Glomerular visceral epithelial cell (primary cell): ENCODE measurements around the gene PLSCR1.
"Not testable (repeated sequence)": the region's sequence is repeated elsewhere in the genome, so short reads cannot be mapped to it uniquely, and the experiment has no call there.

ENCODE experiments used
- DNase-seq: peaks from one replicate; pipeline ENCODE4 v3.0.0-alpha.2; 2016; ENCODE audit errors: extremely low spot score

PLSCR1 gene

GRCh38 chr3:146550070-146550615 is 5.7 kb upstream of the PLSCR1 start:
- no peak for DNase-seq

- no peak for DNase-seq
These were observed 2.9 kb upstream of the PLSCR1 start for GRCh38 chr3:146547235-146547835.

GRCh38 chr3:146546366-146546965 is 2.1 kb upstream of the PLSCR1 start:
- DNase-seq, result no peak

GRCh38 chr3:146544929-146545528 is 622 bp upstream of the PLSCR1 start:
- DNase-seq, result no peak

GRCh38 chr3:146543461-146544001 is 876 bp downstream of the PLSCR1 start:
- DNase-seq, result no peak

GRCh38 chr3:146542978-146543377 is 1.4 kb downstream of the PLSCR1 start:
- no peak for DNase-seq

GRCh38 chr3:146542179-146542578 is 2.2 kb downstream of the PLSCR1 start:
- DNase-seq, result no peak

GRCh38 chr3:146540978-146541377 is 3.4 kb downstream of the PLSCR1 start:
- DNase-seq, result no peak

GRCh38 chr3:146540236-146540635 is 4.2 kb downstream of the PLSCR1 start:
- no peak for DNase-seq

- DNase-seq, result no peak
These were observed 5.1 kb downstream of the PLSCR1 start for GRCh38 chr3:146539315-146539714.

- DNase-seq, result no peak
These were observed 6.8 kb downstream of the PLSCR1 start for GRCh38 chr3:146537603-146538002.

GRCh38 chr3:146536681-146537080 is 7.7 kb downstream of the PLSCR1 start:
- peak; percentile 51 for DNase-seq

- DNase-seq, result no peak
These were observed 12.0 kb downstream of the PLSCR1 start for GRCh38 chr3:146532406-146532805.

- DNase-seq, result no peak
These were observed 13.8 kb downstream of the PLSCR1 start for GRCh38 chr3:146530609-146531008.

- no peak for DNase-seq
These were observed 15.4 kb downstream of the PLSCR1 start for GRCh38 chr3:146529021-146529420.

- no peak for DNase-seq
These were observed 19.4 kb downstream of the PLSCR1 start for GRCh38 chr3:146524961-146525360.

- no peak for DNase-seq
These were observed 20.9 kb downstream of the PLSCR1 start for GRCh38 chr3:146523531-146523930.

GRCh38 chr3:146522174-146523158 is 21.9 kb downstream of the PLSCR1 start:
- not testable (repeated sequence) for DNase-seq

GRCh38 chr3:146521394-146521793 is 23.0 kb downstream of the PLSCR1 start:
- DNase-seq, result no peak

- DNase-seq, result no peak
These were observed 24.6 kb downstream of the PLSCR1 start for GRCh38 chr3:146519810-146520209.

GRCh38 chr3:146517684-146518435 is 26.5 kb downstream of the PLSCR1 start:
- DNase-seq, result no peak
